LHCN-M2 (cell line): Measurements from ENCODE around the gene ERI3. TPM values are rescaled to one million over a fixed set of nuclear protein-coding genes. Genes with fewer than 3 reads are reported as not detected.
A peak's percentile ranks its signal among the peaks of the same experiment; 100 is the strongest.

Experiments used
- DNase-seq: peaks from one replicate; pipeline ENCODE4 v3.0.0-alpha.2; 2012; ENCODE audit warnings: low read depth
- polyA plus RNA-seq: library from polyadenylated mRNA; unstranded; fragments of >200 nt; gene quantifications from one replicate; pipeline ENCODE4 v1.2.1, GENCODE V29; 2012; ENCODE audit warnings: missing spikeins
- total RNA-seq: library from RNA; depleted of rRNA; stranded (reverse); fragments of >200 nt; gene quantifications from 2 replicates; pipeline ENCODE4 v1.2.3, GENCODE V29; 2014; rRNA removed

The ERI3 gene
- 59.7 and 59.8 TPM in 2 replicates for total RNA-seq
- polyA plus RNA-seq = 66.2 TPM

- peak; percentile 96 for DNase-seq
Measured at GRCh38 chr1:44354840-44355581, at the start of gene ERI3. Gene ERI3, minus strand, starts transcription at chr1:44355257. Its CDS starts 231 bp downstream, at chr1:44355026.

- DNase-seq = no peak
Measured at GRCh38 chr1:44401256-44402228, 46.5 kb upstream of the ERI3 start.

- peak; percentile 97 for DNase-seq
Measured at GRCh38 chr1:44390277-44390676, 35.2 kb upstream of the ERI3 start.

GRCh38 chr1:44389437-44389836 lies 34.4 kb upstream of the ERI3 start:
- no peak for DNase-seq

- DNase-seq = no peak
Measured at GRCh38 chr1:44388551-44388950, 33.5 kb upstream of the ERI3 start.

- no peak for DNase-seq
Measured at GRCh38 chr1:44380666-44381177, 25.7 kb upstream of the ERI3 start.

- peak; percentile 47 for DNase-seq
Measured at GRCh38 chr1:44377925-44378784, 23.1 kb upstream of the ERI3 start.

- no peak for DNase-seq
Measured at GRCh38 chr1:44375547-44375946, 20.5 kb upstream of the ERI3 start.

- DNase-seq = no peak
Measured at GRCh38 chr1:44371206-44371605, 16.1 kb upstream of the ERI3 start.

- DNase-seq = no peak
Measured at GRCh38 chr1:44368471-44369151, 13.6 kb upstream of the ERI3 start.

- DNase-seq = no peak
Measured at GRCh38 chr1:44367944-44368343, 12.9 kb upstream of the ERI3 start.

GRCh38 chr1:44366371-44366975 lies 11.4 kb upstream of the ERI3 start:
- no peak for DNase-seq

- DNase-seq = peak; percentile 6
Measured at GRCh38 chr1:44361478-44361877, 6.4 kb upstream of the ERI3 start.

GRCh38 chr1:44359234-44359935 lies 4.3 kb upstream of the ERI3 start:
- no peak for DNase-seq

GRCh38 chr1:44357710-44358109 lies 2.7 kb upstream of the ERI3 start:
- DNase-seq = no peak

- DNase-seq = no peak
Measured at GRCh38 chr1:44355582-44356305, 687 bp upstream of the ERI3 start.

GRCh38 chr1:44354268-44354839 lies 703 bp downstream of the ERI3 start:
- DNase-seq = peak; percentile 8

- no peak for DNase-seq
Measured at GRCh38 chr1:44353604-44354003, 1.5 kb downstream of the ERI3 start.

- no peak for DNase-seq
Measured at GRCh38 chr1:44351289-44351688, 3.8 kb downstream of the ERI3 start.
